Vagina (tissue), 2 donors: ENCODE measurements around the gene SFI1.

Source experiments
- CTCF ChIP-seq, 3 experiments: fragments of 450-650 bp in 2 of 3; fragments of 200-600 bp in 1 of 3; sonication (generic) in 1 of 3; IDR thresholded peaks; one replicate each; pipeline ENCODE4 v1.5.1; 2017 to 2019; ENCODE audit warnings: antibody characterized with exemption in 3 of 3, mild to moderate bottlenecking in 2 of 3, moderate library complexity in 2 of 3
- POLR2A ChIP-seq, 2 donors: fragments of 450-650 bp; IDR thresholded peaks; one replicate each; pipeline ENCODE4 v1.6.1; 2017; ENCODE audit warnings: antibody characterized with exemption in 2 of 2, mild to moderate bottlenecking in 2 of 2, moderate library complexity in 2 of 2
- POLR2AphosphoS5 ChIP-seq, 2 donors: sonication (generic); formaldehyde crosslinking; IDR thresholded peaks; one replicate each; pipeline ENCODE4 v1.9.0; 2017; ENCODE audit warnings: antibody characterized with exemption in 2 of 2, mild to moderate bottlenecking in 2 of 2, low read depth in 1 of 2; ENCODE audit not compliant: insufficient read depth in 1 of 2

GRCh38 chr22:31620756-31621480 lies 124.6 kb downstream of the SFI1 start:
- TF ChIP-seq CTCF (IDR thresholded peaks at IDR 0.05) (no peak), POLR2A (IDR thresholded peaks at IDR 0.05) (no peak), POLR2AphosphoS5 (IDR thresholded peaks at IDR 0.05; ENCODE audit: insufficient read depth in 1 of 2, low read depth in 1 of 2) (no peak)
